Keratinocyte (primary cell): ENCODE data around the gene MTERF4.

Experiments used
- EZH2 ChIP-seq: IDR thresholded peaks from one replicate; pipeline ENCODE4 v1.6.1; 2012; ENCODE audit warnings: inconsistent platforms, mild to moderate bottlenecking, low read length, moderate library complexity
- TF ChIP-seq, protein P1 (sequence below), 3 experiments: IDR thresholded peaks in 1 of 3; conservative IDR thresholded peaks in 1 of 3; optimal IDR thresholded peaks in 1 of 3; 2 replicates in 2 of 3; 3 replicates in 1 of 3; pipeline versions ENCODE3 to v1.5.1; 2011; ENCODE audit warnings: low read length in 3 of 3, mild to moderate bottlenecking in 3 of 3, moderate library complexity in 2 of 3, control low read depth in 1 of 3, inconsistent platforms in 1 of 3; ENCODE audit not compliant: insufficient read depth in 2 of 3; ENCODE audit errors: extremely low read depth in 1 of 3

GRCh38 chr2:241052677-241053360, 49.3 kb downstream of the MTERF4 start:
- TF ChIP-seq, protein P1, sequence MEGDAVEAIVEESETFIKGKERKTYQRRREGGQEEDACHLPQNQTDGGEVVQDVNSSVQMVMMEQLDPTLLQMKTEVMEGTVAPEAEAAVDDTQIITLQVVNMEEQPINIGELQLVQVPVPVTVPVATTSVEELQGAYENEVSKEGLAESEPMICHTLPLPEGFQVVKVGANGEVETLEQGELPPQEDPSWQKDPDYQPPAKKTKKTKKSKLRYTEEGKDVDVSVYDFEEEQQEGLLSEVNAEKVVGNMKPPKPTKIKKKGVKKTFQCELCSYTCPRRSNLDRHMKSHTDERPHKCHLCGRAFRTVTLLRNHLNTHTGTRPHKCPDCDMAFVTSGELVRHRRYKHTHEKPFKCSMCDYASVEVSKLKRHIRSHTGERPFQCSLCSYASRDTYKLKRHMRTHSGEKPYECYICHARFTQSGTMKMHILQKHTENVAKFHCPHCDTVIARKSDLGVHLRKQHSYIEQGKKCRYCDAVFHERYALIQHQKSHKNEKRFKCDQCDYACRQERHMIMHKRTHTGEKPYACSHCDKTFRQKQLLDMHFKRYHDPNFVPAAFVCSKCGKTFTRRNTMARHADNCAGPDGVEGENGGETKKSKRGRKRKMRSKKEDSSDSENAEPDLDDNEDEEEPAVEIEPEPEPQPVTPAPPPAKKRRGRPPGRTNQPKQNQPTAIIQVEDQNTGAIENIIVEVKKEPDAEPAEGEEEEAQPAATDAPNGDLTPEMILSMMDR (optimal IDR thresholded peaks at IDR 0.05 in 1 of 3, IDR thresholded peaks at IDR 0.05 in 1 of 3, conservative IDR thresholded peaks at IDR 0.05 in 1 of 3; ENCODE audit: extremely low read depth in 1 of 3, insufficient read depth in 2 of 3, low read length in 3 of 3): no peak
- TF ChIP-seq EZH2: no peak
